Esophagus (tissue), 2 donors: ENCODE measurements around the gene TXN2. TPM values are rescaled to one million over a fixed set of nuclear protein-coding genes. Genes with fewer than 3 reads are reported as not detected.
"Not testable (repeated sequence)": the region's sequence is repeated elsewhere in the genome, so short reads cannot be mapped to it uniquely, and the experiment has no call there.

Experiments used
- H3K27ac ChIP-seq, 2 donors: one replicate each; pipeline ENCODE4 v1.5.1; 2013; ENCODE audit warnings: low read depth in 2 of 2, mild to moderate bottlenecking in 2 of 2, inconsistent platforms in 1 of 2, low read length in 1 of 2, moderate library complexity in 1 of 2
- H3K27me3 ChIP-seq, 2 donors: one replicate each; pipeline ENCODE4 v1.6.1; 2013; ENCODE audit warnings: low read length in 2 of 2, control low read depth in 1 of 2, mild to moderate bottlenecking in 1 of 2; ENCODE audit not compliant: insufficient read depth in 2 of 2, control insufficient read depth in 1 of 2
- H3K36me3 ChIP-seq, 2 donors: one replicate each; pipeline ENCODE4 v1.6.1; 2013; ENCODE audit warnings: low read length in 1 of 2; ENCODE audit not compliant: control insufficient read depth in 2 of 2, insufficient read depth in 2 of 2
- H3K4me1 ChIP-seq, 2 donors: one replicate each; pipeline ENCODE4 v1.6.1; 2013; ENCODE audit warnings: low read length in 1 of 2; ENCODE audit not compliant: control insufficient read depth in 2 of 2, insufficient read depth in 2 of 2
- H3K4me3 ChIP-seq, 2 donors: one replicate each; pipeline ENCODE4 v1.5.1; 2013; ENCODE audit warnings: low read length in 2 of 2, mild to moderate bottlenecking in 2 of 2, low read depth in 1 of 2, moderate library complexity in 1 of 2
- H3K9me3 ChIP-seq, 2 donors: one replicate each; pipeline ENCODE4 v1.6.1; 2013; ENCODE audit warnings: mild to moderate bottlenecking in 2 of 2, low read depth in 1 of 2, low read length in 1 of 2, moderate library complexity in 1 of 2; ENCODE audit not compliant: control insufficient read depth in 2 of 2, insufficient read depth in 1 of 2
- WGBS, 2 donors: extraction: QIAGEN DNeasy Blood & Tissue Kit; methylation state at CpG; one replicate each; pipeline ENCODE4 v1.1.7; 2013; 5-methylcytosine and 5-hydroxymethylcytosine counted together
- polyA plus RNA-seq, 2 donors: library from polyadenylated mRNA; stranded (reverse); fragments of 200-250 nt; gene quantifications; one replicate each; pipeline ENCODE4 v1.2.3, GENCODE V29; 2013
- donor health status: healthy with polysubstance abuse.
- donor health status: Bipolar disorder and iron deficiency.

TXN2 gene
- polyA plus RNA-seq, 2 donors: 53.5 to 81.8 TPM

GRCh38 chr22:36460202-36460601 is 21.2 kb downstream of the TXN2 start:
- no peak overlapping the region for H3K27ac ChIP-seq
- H3K4me1 ChIP-seq: peaks cover 0 to 19% of the 10 kb centered on the region in 2 donors
- WGBS, 2 donors: 93 to 96% methylated on average over 8 of the region's 8 CpGs

GRCh38 chr22:36457688-36458450 is 23.6 kb downstream of the TXN2 start:
- Histone ChIP-seq H3K9me3 (no peaks in the 10 kb centered on the region), H3K36me3 (no peaks in the 10 kb centered on the region), H3K4me1 (peaks cover 0 to 16% of the 10 kb centered on the region in 2 donors), H3K4me3 (no peak overlapping the region), H3K27me3 (no peaks in the 10 kb centered on the region), H3K27ac (peak overlapping the region; percentile 48 to 69)
- WGBS, 2 donors: 61 to 62% methylated on average over 14 of the region's 14 CpGs

More at GRCh38 chr22:36460202-36460601, 21.2 kb downstream of the TXN2 start:
- Histone ChIP-seq H3K9me3 (no peaks in the 10 kb centered on the region), H3K4me3 (no peak overlapping the region), H3K27me3 (no peaks in the 10 kb centered on the region), H3K36me3 (no peaks in the 10 kb centered on the region)

DNA sequence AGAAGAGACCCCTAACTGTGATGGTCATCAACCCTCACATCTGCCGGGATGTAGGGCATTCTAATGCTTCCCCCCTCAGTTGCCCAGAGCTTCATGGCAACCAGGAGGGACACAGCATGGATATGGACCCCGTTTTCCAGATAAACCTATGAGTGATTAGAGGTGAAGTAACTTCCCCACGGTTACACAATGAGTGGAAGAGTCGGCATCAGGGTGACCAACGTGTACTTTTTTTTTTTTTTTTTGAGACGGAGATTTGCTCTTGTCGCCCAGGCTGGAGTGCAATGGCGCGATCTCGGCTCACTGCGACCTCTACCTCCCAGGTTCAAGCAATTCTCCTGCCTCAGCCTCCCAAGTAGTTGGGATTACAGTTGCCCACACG is 25.0 kb downstream of the TXN2 start:
- H3K36me3 ChIP-seq: no peaks in the 10 kb centered on the region
- no peak overlapping the region for H3K4me3 ChIP-seq
- no peaks in the 10 kb centered on the region for H3K27me3 ChIP-seq
- H3K27ac ChIP-seq: no peak overlapping the region
- no peaks in the 10 kb centered on the region for H3K9me3 ChIP-seq
- 83 to 86% methylated on average over 12 of the region's 12 CpGs for WGBS, 2 donors
- H3K4me1 ChIP-seq: peaks cover 0 to 10% of the 10 kb centered on the region in 2 donors

- Histone ChIP-seq H3K4me3 (peak overlapping the region; percentile 52 to 63), H3K9me3 (no peaks in the 10 kb centered on the region), H3K4me1 (peaks cover 0 to 10% of the 10 kb centered on the region in 2 donors), H3K36me3 (no peaks in the 10 kb centered on the region), H3K27ac (peak overlapping the region; percentile 90 to 95), H3K27me3 (no peaks in the 10 kb centered on the region)
- 62% methylated on average over 21 of the region's 21 CpGs for whole genome bisulfite sequencing, 2 donors
Measured at GRCh38 chr22:36455571-36456463, 25.6 kb downstream of the TXN2 start.

DNA sequence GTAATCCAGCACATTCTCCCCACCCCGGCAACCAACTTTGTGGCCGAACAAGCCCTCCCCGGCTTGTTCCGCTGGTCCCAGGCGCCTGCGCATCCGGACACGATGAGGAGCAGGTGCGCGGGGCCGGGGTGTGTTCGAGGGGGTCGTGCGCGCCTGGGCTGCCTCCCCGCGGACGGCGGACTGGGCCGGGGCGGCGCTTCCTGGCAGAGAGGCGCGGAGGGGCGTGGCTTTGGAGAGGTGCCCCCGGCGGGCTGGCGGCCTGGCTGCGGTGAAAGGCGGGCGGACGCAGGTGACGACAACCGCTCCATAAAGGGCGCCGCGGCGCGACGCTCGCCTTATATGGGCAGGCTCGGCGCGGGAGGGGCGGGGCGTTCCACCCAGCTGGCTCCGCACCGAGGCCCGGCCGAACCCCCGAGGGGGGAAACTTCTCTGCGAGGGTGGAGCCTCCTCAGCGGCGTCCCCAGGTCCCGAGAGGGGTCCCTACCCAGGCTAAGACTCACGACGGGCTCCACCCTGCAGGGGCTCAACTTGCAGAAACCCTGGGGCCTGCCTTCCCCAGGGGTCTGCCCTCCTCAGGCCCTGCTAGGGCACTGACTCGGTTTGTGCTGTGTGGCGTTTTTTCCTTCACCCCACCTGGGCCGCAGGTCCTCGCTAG is 26.4 kb downstream of the TXN2 start:
- peak overlapping the region; percentile 90 to 95 for H3K27ac ChIP-seq
- no peaks in the 10 kb centered on the region for H3K9me3 ChIP-seq
- H3K27me3 ChIP-seq: no peaks in the 10 kb centered on the region
- peaks cover 0 to 10% of the 10 kb centered on the region in 2 donors for H3K4me1 ChIP-seq
- H3K36me3 ChIP-seq: no peaks in the 10 kb centered on the region
- WGBS, 2 donors: 1 to 2% methylated on average over 53 to 61 of the region's 61 CpGs
- peak overlapping the region; percentile 52 to 63 for H3K4me3 ChIP-seq

DNA sequence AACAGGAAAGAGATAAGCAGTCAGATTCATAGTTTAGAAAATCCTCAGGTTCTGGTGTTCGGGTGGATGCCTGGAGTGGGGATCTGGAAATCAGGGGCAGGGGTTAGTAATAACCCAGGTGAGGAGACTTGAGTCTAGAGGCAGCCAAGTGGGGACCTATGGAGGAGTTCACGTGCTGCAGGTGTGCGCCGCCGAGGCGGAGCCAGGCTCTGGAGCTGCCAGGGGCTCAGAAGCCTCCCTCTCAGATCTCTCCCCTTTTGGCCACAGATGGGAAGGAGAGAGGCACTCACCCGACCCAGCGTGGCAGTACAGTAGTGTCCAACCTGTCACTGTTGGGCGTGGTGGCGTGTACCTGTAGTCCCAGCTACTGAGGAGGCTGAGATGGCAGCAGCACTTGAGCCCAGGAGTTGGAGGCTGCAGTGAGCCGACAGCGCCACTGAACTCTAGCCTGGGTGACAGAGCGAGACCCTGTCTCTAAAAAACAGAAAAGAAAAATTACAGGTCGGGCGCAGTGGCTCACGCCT is 27.5 kb downstream of the TXN2 start:
- no peaks in the 10 kb centered on the region for H3K27me3 ChIP-seq
- peak overlapping the region; percentile 27 to 70 for H3K27ac ChIP-seq
- no peak overlapping the region for H3K4me3 ChIP-seq
- H3K36me3 ChIP-seq: no peaks in the 10 kb centered on the region
- H3K4me1 ChIP-seq: peaks cover 0 to 12% of the 10 kb centered on the region in 2 donors
- WGBS, 2 donors: 92 to 93% methylated on average over 16 of the region's 16 CpGs
- no peaks in the 10 kb centered on the region for H3K9me3 ChIP-seq

DNA sequence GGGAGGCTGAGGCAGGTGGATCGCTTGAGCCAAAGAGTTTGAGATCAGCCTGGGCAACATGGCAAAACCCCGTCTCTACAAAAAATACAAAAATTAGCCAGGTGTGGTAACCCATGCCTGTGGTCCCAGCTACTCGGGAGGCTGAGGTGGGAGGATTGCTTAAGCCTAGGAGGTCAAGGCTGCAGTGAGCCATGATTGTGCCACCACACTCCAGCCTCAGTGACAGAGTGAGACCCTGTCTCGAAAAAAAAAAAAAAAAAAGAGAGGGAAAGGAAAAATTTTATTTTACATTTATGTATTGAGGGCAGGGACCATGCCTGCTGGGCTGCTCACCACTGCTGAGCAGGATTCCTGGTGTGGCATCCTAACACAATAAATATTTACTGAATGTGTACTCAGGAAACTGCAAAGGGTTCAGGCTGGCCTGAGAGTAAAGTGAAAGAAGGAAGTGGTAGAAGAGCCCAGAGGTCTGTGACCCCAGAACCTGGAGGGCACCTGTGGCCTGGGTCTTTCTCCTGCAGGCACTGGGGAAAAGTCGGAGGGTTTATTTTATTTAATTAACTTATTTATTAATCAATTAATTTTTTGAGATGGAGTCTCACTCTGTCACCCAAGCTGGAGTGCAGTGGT is 28.3 kb downstream of the TXN2 start:
- Histone ChIP-seq H3K4me1 (peaks cover 0 to 16% of the 10 kb centered on the region in 2 donors), H3K27ac (peak overlapping the region in 1 of 2 donors; percentile 33)
- not testable (repeated sequence) for H3K27me3 ChIP-seq, H3K4me3 ChIP-seq, H3K36me3 ChIP-seq, H3K9me3 ChIP-seq
- WGBS, 2 donors: 81 to 83% methylated on average over 5 of the region's 5 CpGs

GRCh38 chr22:36452250-36452977 is 29.0 kb downstream of the TXN2 start:
- peak overlapping the region; percentile 67 to 71 for H3K27ac ChIP-seq
- peaks cover 0 to 16% of the 10 kb centered on the region in 2 donors for H3K4me1 ChIP-seq

More at GRCh38 chr22:36452250-36452977, 29.0 kb downstream of the TXN2 start:
- Histone ChIP-seq H3K4me3 (no peak overlapping the region), H3K36me3 (no peaks in the 10 kb centered on the region), H3K27me3 (no peaks in the 10 kb centered on the region), H3K9me3 (no peaks in the 10 kb centered on the region)
- 64 to 78% methylated on average over 9 of the region's 9 CpGs for WGBS, 2 donors
